PC-3 (cell line): ENCODE results near the gene CEP170B. TPM values are rescaled to one million over a fixed set of nuclear protein-coding genes. Genes with fewer than 3 reads are reported as not detected.
"Not testable (repeated sequence)": the region's sequence is repeated elsewhere in the genome, so short reads cannot be mapped to it uniquely, and the experiment has no call there.

ENCODE experiments used
- ATAC-seq: fragments of 200-7000 bp; cut with Tn5 transposase; 2 replicates; pipeline ENCODE4 v1.9.1; 2020; ENCODE audit warnings: mild to moderate bottlenecking, moderate library complexity
- BruUV-seq: library from RNA; stranded (reverse); fragments of 400-500 nt; replicated peaks from 2 replicates; lab custom pipeline; 2021; lab: Mats Ljungman, UMichigan
- CTCF ChIA-PET: fragments of 300-600 bp; sonication (Branson Sonifier 250); formaldehyde crosslinking; loops from one replicate; lab custom pipeline; 2022; ENCODE audit warnings: antibody characterized with exemption; lab: Charles Lee
- POLR2A ChIA-PET: fragments of 300-600 bp; sonication (Branson Sonifier 250); formaldehyde crosslinking; loops from one replicate; lab custom pipeline; 2022; ENCODE audit warnings: antibody characterized with exemption; ENCODE audit not compliant: unreplicated experiment; lab: Charles Lee
- DNase-seq: peaks from one replicate; pipeline ENCODE4 v3.0.0-alpha.2; 2015
- H2AFZ ChIP-seq: fragments of 300-600 bp; sonication (generic); 2 replicates; pipeline ENCODE4 v1.6.0; 2016; ENCODE audit warnings: antibody characterized with exemption, low read length
- H3F3A ChIP-seq: fragments of 300-600 bp; sonication (generic); one replicate; pipeline ENCODE4 v1.6.0; 2017; ENCODE audit warnings: antibody characterized with exemption, low read length, control low read depth, mild to moderate bottlenecking; ENCODE audit not compliant: unreplicated experiment
- H3K27ac ChIP-seq: fragments of 300-600 bp; sonication (generic); 2 replicates; pipeline ENCODE4 v1.5.1; 2016; ENCODE audit warnings: mild to moderate bottlenecking, low read length
- H3K27me3 ChIP-seq: fragments of 300-600 bp; sonication (generic); 2 replicates; pipeline ENCODE4 v1.6.1; 2016; ENCODE audit warnings: low read length, mixed read lengths
- H3K36me3 ChIP-seq: fragments of 300-600 bp; sonication (generic); 2 replicates; pipeline ENCODE4 v1.6.1; 2016; ENCODE audit warnings: low read depth, mixed run types, low read length, mixed read lengths
- H3K4me1 ChIP-seq: fragments of 300-600 bp; sonication (generic); 2 replicates; pipeline ENCODE4 v1.5.1; 2016; ENCODE audit warnings: low read length; ENCODE audit not compliant: insufficient read depth
- H3K4me2 ChIP-seq: fragments of 300-600 bp; sonication (generic); 2 replicates; pipeline ENCODE4 v1.6.0; 2016; ENCODE audit warnings: low read length
- H3K4me3 ChIP-seq: fragments of 300-600 bp; sonication (generic); 2 replicates; pipeline ENCODE4 v1.5.1; 2016; ENCODE audit warnings: mild to moderate bottlenecking, low read length, mixed read lengths
- H3K79me2 ChIP-seq: fragments of 300-600 bp; sonication (generic); 2 replicates; pipeline ENCODE4 v1.6.1; 2017; ENCODE audit warnings: low read length, mixed read lengths
- H3K9ac ChIP-seq: fragments of 300-600 bp; sonication (generic); 2 replicates; pipeline ENCODE4 v1.6.0; 2016; ENCODE audit warnings: mild to moderate bottlenecking, low read length
- H3K9me2 ChIP-seq: fragments of 300-600 bp; sonication (generic); replicated peaks from 2 replicates; pipeline ENCODE4 v1.6.1; 2016; ENCODE audit warnings: mixed run types, low read length, mixed read lengths
- H3K9me3 ChIP-seq: fragments of 300-600 bp; sonication (generic); 2 replicates; pipeline ENCODE4 v1.6.1; 2016; ENCODE audit warnings: low read length, mixed read lengths
- H4K20me1 ChIP-seq: fragments of 300-600 bp; sonication (generic); 2 replicates; pipeline ENCODE4 v1.6.1; 2016; ENCODE audit warnings: low read length, mixed read lengths
- CTCF ChIP-seq: fragments of 300-600 bp; sonication (generic); conservative IDR thresholded peaks from 2 replicates; pipeline ENCODE4 v1.5.1; 2017; ENCODE audit warnings: antibody characterized with exemption, low read depth, mild to moderate bottlenecking, low read length
- EZH2 ChIP-seq: fragments of 300-600 bp; sonication (generic); IDR thresholded peaks from one replicate; pipeline ENCODE4 v1.6.1; 2017; ENCODE audit warnings: antibody characterized with exemption, mild to moderate bottlenecking, low read length; ENCODE audit not compliant: unreplicated experiment
- EZH2phosphoT487 ChIP-seq: fragments of 300-600 bp; sonication (generic); IDR thresholded peaks from 2 replicates; pipeline ENCODE4 v1.6.1; 2018; ENCODE audit warnings: mild to moderate bottlenecking, antibody characterized with exemption, low read length, borderline replicate concordance
- intact Hi-C: fragments of 100-400 bp; cut with micrococcal nuclease; formaldehyde crosslinking; loops from 2 replicates; pipeline ENCODE4 v1.9.0; 2023
- total RNA-seq: library from RNA; depleted of rRNA; stranded (reverse); fragments of >200 nt; gene quantifications from 2 replicates; pipeline ENCODE4 v1.2.3, GENCODE V29; 2014

CEP170B gene
- total RNA-seq, 1 experiment from 2014 or later = 33.2 TPM

GRCh38 chr14:104941508-104942365 is 76.7 kb downstream of the CEP170B start:
- ATAC-seq (no peak), DNase-seq (no peak)
- Histone ChIP-seq H4K20me1 (no peaks in the 10 kb centered on the region), H3K27ac (no peak overlapping the region), H3K9me2 (no peaks in the 10 kb centered on the region), H3K27me3 (no peaks in the 10 kb centered on the region), H3F3A (no peaks in the 10 kb centered on the region), H3K4me1 (no peaks in the 10 kb centered on the region), H3K9me3 (no peaks in the 10 kb centered on the region), H3K4me2 (no peak overlapping the region), H3K36me3 (no peaks in the 10 kb centered on the region), H3K79me2 (no peaks in the 10 kb centered on the region), H2AFZ (no peak overlapping the region), H3K9ac (no peak overlapping the region), H3K4me3 (no peak overlapping the region)
- BruUV-seq = no TSS peak
- CTCF ChIA-PET = no interaction called here
- POLR2A ChIA-PET = no interaction called here
- intact Hi-C loops = no loop called here
- TF ChIP-seq EZH2 = no peak
- no peak for TF ChIP-seq EZH2phosphoT487
- no peak for TF ChIP-seq CTCF

- H3K4me1 ChIP-seq = no peaks in the 10 kb centered on the region
- no peak overlapping the region for H3K4me3 ChIP-seq
- H3K27ac ChIP-seq = no peak overlapping the region
- no peaks in the 10 kb centered on the region for H3K79me2 ChIP-seq
- H3K9ac ChIP-seq = no peak overlapping the region
- no peak for ATAC-seq
- BruUV-seq = no TSS peak
- POLR2A ChIA-PET = no interaction called here
- no peak for DNase-seq
- no peak overlapping the region for H3K4me2 ChIP-seq
- intact Hi-C loops = no loop called here
- H2AFZ ChIP-seq = no peak overlapping the region
- no peaks in the 10 kb centered on the region for H4K20me1 ChIP-seq
- CTCF ChIA-PET = no interaction called here
- H3K9me3 ChIP-seq = no peaks in the 10 kb centered on the region
- H3K27me3 ChIP-seq = no peaks in the 10 kb centered on the region
- TF ChIP-seq CTCF (no peak), EZH2 (no peak), EZH2phosphoT487 (no peak)
- no peaks in the 10 kb centered on the region for H3K9me2 ChIP-seq
- no peaks in the 10 kb centered on the region for H3F3A ChIP-seq
- H3K36me3 ChIP-seq = no peaks in the 10 kb centered on the region
Measured at GRCh38 chr14:104942586-104942985, 77.5 kb downstream of the CEP170B start.

- intact Hi-C loops, H2AFZ ChIP-seq, ATAC-seq, BruUV-seq, CTCF ChIA-PET, H3K27me3 ChIP-seq, H3K9me2 ChIP-seq, H3K79me2 ChIP-seq, H3K4me2 ChIP-seq, H3K9ac ChIP-seq, H3K4me1 ChIP-seq, H4K20me1 ChIP-seq, H3F3A ChIP-seq, H3K27ac ChIP-seq, H3K36me3 ChIP-seq, H3K4me3 ChIP-seq, H3K9me3 ChIP-seq, DNase-seq, POLR2A ChIA-PET: not testable (repeated sequence)
Measured at GRCh38 chr14:104943216-104944015, 78.3 kb downstream of the CEP170B start.

GRCh38 chr14:104944016-104944308 is 78.9 kb downstream of the CEP170B start:
- H4K20me1 ChIP-seq, H3K9me2 ChIP-seq, H2AFZ ChIP-seq, CTCF ChIA-PET, H3K4me1 ChIP-seq, H3K79me2 ChIP-seq, intact Hi-C loops, BruUV-seq, POLR2A ChIA-PET, H3F3A ChIP-seq, H3K9me3 ChIP-seq, H3K27me3 ChIP-seq, ATAC-seq, H3K27ac ChIP-seq, H3K36me3 ChIP-seq, DNase-seq, H3K4me2 ChIP-seq, H3K4me3 ChIP-seq, H3K9ac ChIP-seq: not testable (repeated sequence)
